CD4-positive, alpha-beta memory T cell (primary cell): ENCODE results near the gene AP1AR. TPM values are rescaled to one million over a fixed set of nuclear protein-coding genes. Genes with fewer than 3 reads are reported as not detected.
A peak's percentile ranks its signal among the peaks of the same experiment; 100 is the strongest.
"Not testable (repeated sequence)": the region's sequence is repeated elsewhere in the genome, so short reads cannot be mapped to it uniquely, and the experiment has no call there.

Experiments
- CTCF ChIA-PET: fragments of 350-600 bp; sonication (Branson Sonifier 250); formaldehyde crosslinking; loops from one replicate; lab custom pipeline; 2021; ENCODE audit warnings: inconsistent platforms; ENCODE audit not compliant: partially characterized antibody; lab: Charles Lee
- POLR2A ChIA-PET: fragments of 350-600 bp; sonication (Branson Sonifier 250); formaldehyde crosslinking; loops from one replicate; lab custom pipeline; 2021; ENCODE audit not compliant: partially characterized antibody; lab: Charles Lee
- DNase-seq, 5 donors: peaks; one replicate each; pipeline versions ENCODE4 v3.0.0 to v3.0.0-alpha.2; 2020 to 2022; ENCODE audit warnings: mixed read lengths in 1 of 5
- H3K27ac ChIP-seq: one replicate; pipeline ENCODE4 v1.7.0; 2013; ENCODE audit warnings: low read depth, low read length
- H3K27me3 ChIP-seq: 2 replicates; pipeline ENCODE4 v1.7.0; 2013; ENCODE audit warnings: mild to moderate bottlenecking, low read length, moderate library complexity; ENCODE audit not compliant: insufficient read depth
- H3K36me3 ChIP-seq: 2 replicates; pipeline ENCODE4 v1.7.0; 2013; ENCODE audit warnings: mild to moderate bottlenecking, low read length, moderate library complexity; ENCODE audit not compliant: insufficient read depth
- H3K4me1 ChIP-seq: 2 replicates; pipeline ENCODE4 v1.7.0; 2013; ENCODE audit warnings: mild to moderate bottlenecking, low read length, moderate library complexity; ENCODE audit not compliant: insufficient read depth
- H3K4me3 ChIP-seq, 2 donors: one replicate each; pipeline ENCODE4 v1.7.0; 2013; ENCODE audit warnings: low read length in 2 of 2, mild to moderate bottlenecking in 1 of 2
- H3K9me3 ChIP-seq, 2 donors: one replicate each; pipeline ENCODE4 v1.7.0; 2013; ENCODE audit warnings: low read length in 2 of 2, control low read depth in 1 of 2; ENCODE audit not compliant: control insufficient read depth in 1 of 2
- H3K27ac Mint-ChIP-seq, 7 donors: one replicate each; pipeline ENCODE4 v1.8.0; 2020 to 2021; ENCODE audit warnings: mixed read lengths in 7 of 7, mild to moderate bottlenecking in 6 of 7, inconsistent platforms in 3 of 7, moderate library complexity in 3 of 7
- H3K27me3 Mint-ChIP-seq, 2 donors: one replicate each; pipeline ENCODE4 v1.8.0; 2020 to 2021; ENCODE audit warnings: mixed read lengths in 2 of 2
- H3K36me3 Mint-ChIP-seq, 2 donors: one replicate each; pipeline ENCODE4 v1.8.0; 2020 to 2021; ENCODE audit warnings: mixed read lengths in 2 of 2, inconsistent platforms in 1 of 2, mild to moderate bottlenecking in 1 of 2
- H3K4me1 Mint-ChIP-seq, 4 donors: one replicate each; pipeline ENCODE4 v1.8.0; 2020 to 2021; ENCODE audit warnings: mixed read lengths in 4 of 4, mild to moderate bottlenecking in 1 of 4
- H3K4me3 Mint-ChIP-seq, 8 donors: one replicate each; pipeline ENCODE4 v1.8.0; 2020 to 2021; ENCODE audit warnings: mixed read lengths in 8 of 8, mild to moderate bottlenecking in 7 of 8, moderate library complexity in 6 of 8, inconsistent platforms in 3 of 8
- H3K9me3 Mint-ChIP-seq, 8 donors: one replicate each; pipeline ENCODE4 v1.8.0; 2020 to 2021; ENCODE audit warnings: mixed read lengths in 8 of 8, mild to moderate bottlenecking in 5 of 8, inconsistent platforms in 3 of 8, moderate library complexity in 1 of 8
- intact Hi-C: fragments of 100-400 bp; cut with micrococcal nuclease; formaldehyde crosslinking; loops from one replicate; pipeline ENCODE4 v1.15.1; 2023
- polyA plus RNA-seq, 2 donors: library from polyadenylated mRNA; unstranded; fragments of 300-500 nt; fragmentation: Illumina TruSeq; gene quantifications; one replicate each; pipeline ENCODE4 v1.2.3, GENCODE V29; 2021
- total RNA-seq, 2 experiments: library from RNA; stranded (reverse); gene quantifications; one replicate each; pipeline ENCODE4 v1.2.3, GENCODE V29; 2021

The AP1AR gene
- total and polyA plus RNA-seq, 4 experiments from 2014 or later, result 20.3 to 25.3 (median 22.8) TPM

- ChIA-PET CTCF (interaction anchor here (1.4 kb wide), 1 partner anchor 43 kb away, joined by 3 read pairs; no protein-coding TSS in a partner anchor), POLR2A (no interaction called here)
- no peaks in the 10 kb centered on the region for H3K27me3 Mint-ChIP-seq
- no peak for DNase-seq
- no peaks in the 10 kb centered on the region for H3K27me3 ChIP-seq
- peaks cover 50% of the 10 kb centered on the region for H3K4me1 ChIP-seq
- no peaks in the 10 kb centered on the region for H3K9me3 ChIP-seq
- H3K4me3 ChIP-seq, result no peak overlapping the region
- no peaks in the 10 kb centered on the region for H3K36me3 ChIP-seq
- peak overlapping the region in 6 of 7 donors; percentile 55 to 92 (median 80) for H3K27ac Mint-ChIP-seq
- peaks cover 0 to 5% (median 0%) of the 10 kb centered on the region in 8 donors for H3K9me3 Mint-ChIP-seq
- no peak overlapping the region for H3K27ac ChIP-seq
- H3K4me1 Mint-ChIP-seq, result peaks cover 36 to 83% (median 61%) of the 10 kb centered on the region in 4 donors
- no peak overlapping the region for H3K4me3 Mint-ChIP-seq
- H3K36me3 Mint-ChIP-seq, result peaks cover 36 to 47% of the 10 kb centered on the region in 2 donors
- intact Hi-C loops, result no loop called here
These were observed 46.3 kb downstream of the AP1AR start for GRCh38 chr4:112277705-112278448.

- H3K27me3 Mint-ChIP-seq, result no peaks in the 10 kb centered on the region
These were observed 47.7 kb downstream of the AP1AR start for GRCh38 chr4:112279025-112279881.

GRCh38 chr4:112279882-112280315 lies 48.3 kb downstream of the AP1AR start:
- H3K9me3 Mint-ChIP-seq, result peaks cover 0 to 7% (median 0%) of the 10 kb centered on the region in 8 donors
- H3K27me3 Mint-ChIP-seq, result no peaks in the 10 kb centered on the region
- no peaks in the 10 kb centered on the region for H3K9me3 ChIP-seq
- H3K36me3 Mint-ChIP-seq, result peaks cover 36 to 54% of the 10 kb centered on the region in 2 donors
- intact Hi-C loops, result no loop called here
- H3K4me1 ChIP-seq, result peaks cover 66% of the 10 kb centered on the region
- peak overlapping the region in 5 of 7 donors; percentile 35 to 92 (median 69) for H3K27ac Mint-ChIP-seq
- CTCF ChIA-PET, result interaction anchor here (0.7 to 1.8 kb wide), 4 partner anchors 8 to 43 kb away, joined by 3 to 6 read pairs (median 4); no protein-coding TSS in a partner anchor
- H3K36me3 ChIP-seq, result no peaks in the 10 kb centered on the region
- no peaks in the 10 kb centered on the region for H3K27me3 ChIP-seq
- POLR2A ChIA-PET, result no interaction called here
- H3K4me3 ChIP-seq, result peak overlapping the region in 1 of 2 donors; percentile 21
- no peak for DNase-seq
- no peak overlapping the region for H3K27ac ChIP-seq
- H3K4me3 Mint-ChIP-seq, result peak overlapping the region in 6 of 8 donors; percentile 40 to 79 (median 55)
- H3K4me1 Mint-ChIP-seq, result peaks cover 46 to 88% (median 65%) of the 10 kb centered on the region in 4 donors

More at GRCh38 chr4:112279025-112279881, 47.7 kb downstream of the AP1AR start:
- ChIA-PET POLR2A (no interaction called here), CTCF (interaction anchor here (1.2 to 1.8 kb wide), 3 partner anchors 7 to 43 kb away, joined by 3 to 5 read pairs (median 3); no protein-coding TSS in a partner anchor)
- Mint-ChIP-seq H3K36me3 (peaks cover 36 to 52% of the 10 kb centered on the region in 2 donors), H3K9me3 (peaks cover 0 to 7% (median 0%) of the 10 kb centered on the region in 8 donors), H3K4me1 (peaks cover 43 to 84% (median 63%) of the 10 kb centered on the region in 4 donors), H3K4me3 (peak overlapping the region in 7 of 8 donors; percentile 0 to 79 (median 60)), H3K27ac (peak overlapping the region in 6 of 7 donors; percentile 67 to 92 (median 90))
- Histone ChIP-seq H3K4me3 (peak overlapping the region in 1 of 2 donors; percentile 21), H3K27me3 (no peaks in the 10 kb centered on the region), H3K27ac (no peak overlapping the region), H3K36me3 (no peaks in the 10 kb centered on the region), H3K4me1 (peaks cover 64% of the 10 kb centered on the region), H3K9me3 (no peaks in the 10 kb centered on the region)
- no peak for DNase-seq
- intact Hi-C loops, result no loop called here

GRCh38 chr4:112280386-112281056 lies 48.9 kb downstream of the AP1AR start:
- ChIA-PET CTCF (interaction anchor here (0.7 to 1.8 kb wide), 7 partner anchors 9 to 178 kb away, joined by 3 to 6 read pairs (median 3); no protein-coding TSS in a partner anchor), POLR2A (interaction anchor here (1.2 to 1.5 kb wide), 2 partner anchors 42 to 49 kb away, joined by 3 to 5 read pairs; partner anchors contain the start of gene AP1AR)
- H3K4me3 Mint-ChIP-seq, result peak overlapping the region in 6 of 8 donors; percentile 1 to 85 (median 37)
- peak overlapping the region in 6 of 7 donors; percentile 8 to 92 (median 36) for H3K27ac Mint-ChIP-seq
- Histone ChIP-seq H3K36me3 (no peaks in the 10 kb centered on the region), H3K9me3 (no peaks in the 10 kb centered on the region), H3K4me3 (no peak overlapping the region), H3K4me1 (peaks cover 66% of the 10 kb centered on the region), H3K27me3 (no peaks in the 10 kb centered on the region), H3K27ac (no peak overlapping the region)
- peaks cover 0 to 7% (median 0%) of the 10 kb centered on the region in 8 donors for H3K9me3 Mint-ChIP-seq
- peaks cover 43 to 92% (median 63%) of the 10 kb centered on the region in 4 donors for H3K4me1 Mint-ChIP-seq
- H3K36me3 Mint-ChIP-seq, result peaks cover 32 to 51% of the 10 kb centered on the region in 2 donors
- no peak for DNase-seq
- H3K27me3 Mint-ChIP-seq, result no peaks in the 10 kb centered on the region
- intact Hi-C loops, result no loop called here

GRCh38 chr4:112281895-112282398 lies 50.4 kb downstream of the AP1AR start:
- H3K27me3 Mint-ChIP-seq, DNase-seq, H3K27me3 ChIP-seq, H3K36me3 ChIP-seq, H3K4me3 ChIP-seq, intact Hi-C loops, H3K9me3 ChIP-seq: not testable (repeated sequence)
- H3K4me1 ChIP-seq, result peaks cover 76% of the 10 kb centered on the region
- H3K27ac ChIP-seq, result peak overlapping the region; percentile 13
- H3K4me3 Mint-ChIP-seq, result peak overlapping the region in 4 of 8 donors; percentile 30 to 96 (median 82)
- CTCF ChIA-PET, result interaction anchor here (1.2 to 1.3 kb wide), 2 partner anchors 45 to 67 kb away, joined by 3 read pairs; no protein-coding TSS in a partner anchor
- peaks cover 46 to 95% (median 67%) of the 10 kb centered on the region in 4 donors for H3K4me1 Mint-ChIP-seq
- peak overlapping the region; percentile 59 to 92 (median 80) for H3K27ac Mint-ChIP-seq
- peaks cover 23 to 46% of the 10 kb centered on the region in 2 donors for H3K36me3 Mint-ChIP-seq
- peaks cover 0 to 10% (median 0%) of the 10 kb centered on the region in 8 donors for H3K9me3 Mint-ChIP-seq
- POLR2A ChIA-PET, result interaction anchor here (1.5 kb wide), 1 partner anchor 50 kb away, joined by 3 read pairs; the partner anchor contains the start of gene AP1AR
